Uterus (tissue), 2 donors: Measurements from ENCODE around the gene CMC4.

Source experiments
- CTCF ChIP-seq, 4 experiments: fragments of 200-600 bp in 2 of 4; fragments of 450-650 bp in 2 of 4; sonication (generic) in 2 of 4; IDR thresholded peaks; one replicate each; pipeline ENCODE4 v1.5.1; 2016 to 2019; ENCODE audit warnings: antibody characterized with exemption in 4 of 4, mild to moderate bottlenecking in 2 of 4, moderate library complexity in 1 of 4
- POLR2A ChIP-seq, 2 donors: fragments of 450-650 bp; IDR thresholded peaks; one replicate each; pipeline ENCODE4 v1.6.1; 2016; ENCODE audit warnings: antibody characterized with exemption in 2 of 2, mild to moderate bottlenecking in 1 of 2, moderate library complexity in 1 of 2

- TF ChIP-seq CTCF (IDR thresholded peaks at IDR 0.05) = no peak
- TF ChIP-seq POLR2A (IDR thresholded peaks at IDR 0.05) = no peak
Measured at GRCh38 chrX:155086961-155087735, 16.2 kb upstream of the CMC4 start.
